SK-N-SH treated with all-trans-retinoic acid at 6 μM for 48 hours (cell line): ENCODE data around the gene LAMA3.

ENCODE experiments used
- ARNTL ChIP-seq: fragments of 450-650 bp; formaldehyde crosslinking; IDR thresholded peaks from 2 replicates; pipeline ENCODE4 v1.5.0; 2020; ENCODE audit warnings: low read depth, mild to moderate bottlenecking, moderate library complexity, borderline replicate concordance
- CREB5 ChIP-seq: fragments of 250-450 bp; sonication (Bioruptor Pico); IDR thresholded peaks from 2 replicates; pipeline ENCODE4 v1.5.1; 2020; ENCODE audit warnings: low read depth, mild to moderate bottlenecking, moderate library complexity
- ESRRG ChIP-seq: fragments of 250-450 bp; sonication (Bioruptor Pico); IDR thresholded peaks from 2 replicates; pipeline ENCODE4 v1.6.1; 2021; ENCODE audit warnings: mild to moderate bottlenecking
- PATZ1 ChIP-seq: fragments of 250-450 bp; sonication (Bioruptor Pico); IDR thresholded peaks from 2 replicates; pipeline ENCODE4 v1.8.0; 2020; ENCODE audit warnings: mild to moderate bottlenecking, moderate library complexity, borderline replicate concordance
- POU6F1 ChIP-seq: fragments of 250-450 bp; sonication (Bioruptor Pico); IDR thresholded peaks from 2 replicates; pipeline ENCODE4 v1.8.0; 2021; ENCODE audit warnings: low read depth, mild to moderate bottlenecking, moderate library complexity, borderline replicate concordance
- RARB ChIP-seq: fragments of 250-450 bp; sonication (Bioruptor Pico); IDR thresholded peaks from 2 replicates; pipeline ENCODE4 v1.8.0; 2021; ENCODE audit warnings: mild to moderate bottlenecking, moderate library complexity
- SNAI2 ChIP-seq: fragments of 250-450 bp; sonication (Bioruptor Pico); IDR thresholded peaks from 2 replicates; pipeline ENCODE4 v1.5.0; 2020; ENCODE audit warnings: mild to moderate bottlenecking, moderate library complexity
- TCF4 ChIP-seq: fragments of 250-450 bp; sonication (Bioruptor Pico); IDR thresholded peaks from 2 replicates; pipeline ENCODE4 v1.8.0; 2021; ENCODE audit warnings: mild to moderate bottlenecking, moderate library complexity, borderline replicate concordance
- TOX ChIP-seq: fragments of 250-450 bp; sonication (Bioruptor Pico); IDR thresholded peaks from 2 replicates; pipeline ENCODE4 v1.8.0; 2021; ENCODE audit warnings: mild to moderate bottlenecking, moderate library complexity, borderline replicate concordance
- TSHZ2 ChIP-seq: fragments of 250-450 bp; sonication (Bioruptor Pico); IDR thresholded peaks from 2 replicates; pipeline ENCODE4 v1.5.0; 2020; ENCODE audit warnings: mild to moderate bottlenecking, moderate library complexity
- ZFP30 ChIP-seq: fragments of 450-650 bp; formaldehyde crosslinking; IDR thresholded peaks from 2 replicates; pipeline ENCODE4 v1.5.0; 2022; ENCODE audit warnings: mild to moderate bottlenecking, moderate library complexity
- ZNF565 ChIP-seq: fragments of 450-650 bp; formaldehyde crosslinking; conservative IDR thresholded peaks from 2 replicates; pipeline ENCODE4 v1.5.0; 2020; ENCODE audit warnings: low read depth, mild to moderate bottlenecking, moderate library complexity
- ZNF70 ChIP-seq: fragments of 450-650 bp; formaldehyde crosslinking; IDR thresholded peaks from 2 replicates; pipeline ENCODE4 v1.5.0; 2020; ENCODE audit warnings: mild to moderate bottlenecking, moderate library complexity
- ZNF8 ChIP-seq: fragments of 450-650 bp; formaldehyde crosslinking; IDR thresholded peaks from 2 replicates; pipeline ENCODE4 v1.5.0; 2020; ENCODE audit warnings: mild to moderate bottlenecking, moderate library complexity

- no peak for TF ChIP-seq TOX (CRISPR knock-in tag)
- TF ChIP-seq RARB (CRISPR knock-in tag) = no peak
- no peak for TF ChIP-seq TCF4 (CRISPR knock-in tag)
- no peak for TF ChIP-seq PATZ1 (CRISPR knock-in tag)
- no peak for TF ChIP-seq POU6F1 (CRISPR knock-in tag)
- TF ChIP-seq CREB5 = no peak
- TF ChIP-seq ESRRG (CRISPR knock-in tag) = no peak
- no peak for TF ChIP-seq ZNF8 (CRISPR knock-in tag)
- no peak for TF ChIP-seq SNAI2 (CRISPR knock-in tag)
- TF ChIP-seq ZNF70 (CRISPR knock-in tag) = no peak
- no peak for TF ChIP-seq TSHZ2 (CRISPR knock-in tag)
- TF ChIP-seq ARNTL (CRISPR knock-in tag) = no peak
- no peak for TF ChIP-seq ZFP30 (CRISPR knock-in tag)
- TF ChIP-seq ZNF565 (CRISPR knock-in tag) = no peak
Measured at GRCh38 chr18:23828426-23828825, 139.2 kb downstream of the LAMA3 start.
